Tibial artery (tissue), 4 donors: Measurements from ENCODE around the gene LCE3E.

Source experiments
- DNase-seq, 2 donors: peaks; one replicate each; pipeline ENCODE4 v3.0.0-alpha.2; 2019
- H3K27ac ChIP-seq, 2 donors: fragments of 200-600 bp; sonication (generic) in 1 of 2; 1 replicate in 1 of 2; 2 replicates in 1 of 2; pipeline ENCODE4 v1.5.1; 2018 to 2019; ENCODE audit warnings: mild to moderate bottlenecking in 1 of 2
- H3K27me3 ChIP-seq, 2 donors: fragments of 200-600 bp; sonication (generic) in 1 of 2; one replicate each; pipeline versions ENCODE4 v1.5.1 to v1.6.0; 2016 to 2019
- H3K36me3 ChIP-seq, 3 donors: fragments of 200-600 bp; sonication (generic) in 2 of 3; one replicate each; pipeline ENCODE4 v1.5.1; 2016 to 2019; ENCODE audit warnings: mild to moderate bottlenecking in 2 of 3
- H3K4me1 ChIP-seq, 4 donors: fragments of 200-600 bp; sonication (generic) in 2 of 4; 1 replicate in 3 of 4; 2 replicates in 1 of 4; pipeline ENCODE4 v1.5.1; 2016 to 2019
- H3K4me3 ChIP-seq, 2 donors: fragments of 200-600 bp; sonication (generic) in 1 of 2; 1 replicate in 1 of 2; 2 replicates in 1 of 2; pipeline ENCODE4 v1.5.1; 2018 to 2019; ENCODE audit warnings: mild to moderate bottlenecking in 2 of 2
- H3K9me3 ChIP-seq, 3 donors: fragments of 200-600 bp; sonication (generic) in 1 of 3; one replicate each; pipeline ENCODE4 v1.5.1; 2016 to 2019
- intact Hi-C: fragments of 100-400 bp; cut with DNase I; formaldehyde crosslinking; loops from one replicate; pipeline ENCODE4 v1.15.0; 2023; ENCODE audit warnings: low total_unique reads
- TF ChIP-seq, protein P1 (sequence below), 2 experiments: fragments of 200-600 bp in 1 of 2; fragments of 450-650 bp in 1 of 2; IDR thresholded peaks; one replicate each; pipeline ENCODE4 v1.5.1; 2017 to 2019; ENCODE audit warnings: antibody characterized with exemption in 2 of 2, mild to moderate bottlenecking in 1 of 2, moderate library complexity in 1 of 2

The LCE3E gene

GRCh38 chr1:152525080-152525641 lies 41.4 kb downstream of the LCE3E start:
- DNase-seq, result no peak
- H3K27me3 ChIP-seq, result no peaks in the 10 kb centered on the region
- H3K36me3 ChIP-seq, result no peaks in the 10 kb centered on the region
- no peak overlapping the region for H3K27ac ChIP-seq
- intact Hi-C loops, result no loop called here
- H3K4me3 ChIP-seq, result no peak overlapping the region
- TF ChIP-seq, protein P1, sequence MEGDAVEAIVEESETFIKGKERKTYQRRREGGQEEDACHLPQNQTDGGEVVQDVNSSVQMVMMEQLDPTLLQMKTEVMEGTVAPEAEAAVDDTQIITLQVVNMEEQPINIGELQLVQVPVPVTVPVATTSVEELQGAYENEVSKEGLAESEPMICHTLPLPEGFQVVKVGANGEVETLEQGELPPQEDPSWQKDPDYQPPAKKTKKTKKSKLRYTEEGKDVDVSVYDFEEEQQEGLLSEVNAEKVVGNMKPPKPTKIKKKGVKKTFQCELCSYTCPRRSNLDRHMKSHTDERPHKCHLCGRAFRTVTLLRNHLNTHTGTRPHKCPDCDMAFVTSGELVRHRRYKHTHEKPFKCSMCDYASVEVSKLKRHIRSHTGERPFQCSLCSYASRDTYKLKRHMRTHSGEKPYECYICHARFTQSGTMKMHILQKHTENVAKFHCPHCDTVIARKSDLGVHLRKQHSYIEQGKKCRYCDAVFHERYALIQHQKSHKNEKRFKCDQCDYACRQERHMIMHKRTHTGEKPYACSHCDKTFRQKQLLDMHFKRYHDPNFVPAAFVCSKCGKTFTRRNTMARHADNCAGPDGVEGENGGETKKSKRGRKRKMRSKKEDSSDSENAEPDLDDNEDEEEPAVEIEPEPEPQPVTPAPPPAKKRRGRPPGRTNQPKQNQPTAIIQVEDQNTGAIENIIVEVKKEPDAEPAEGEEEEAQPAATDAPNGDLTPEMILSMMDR (IDR thresholded peaks at IDR 0.05), result no peak
- no peaks in the 10 kb centered on the region for H3K4me1 ChIP-seq
- H3K9me3 ChIP-seq, result peaks cover 0 to 6% (median 4%) of the 10 kb centered on the region in 3 donors

DNA sequence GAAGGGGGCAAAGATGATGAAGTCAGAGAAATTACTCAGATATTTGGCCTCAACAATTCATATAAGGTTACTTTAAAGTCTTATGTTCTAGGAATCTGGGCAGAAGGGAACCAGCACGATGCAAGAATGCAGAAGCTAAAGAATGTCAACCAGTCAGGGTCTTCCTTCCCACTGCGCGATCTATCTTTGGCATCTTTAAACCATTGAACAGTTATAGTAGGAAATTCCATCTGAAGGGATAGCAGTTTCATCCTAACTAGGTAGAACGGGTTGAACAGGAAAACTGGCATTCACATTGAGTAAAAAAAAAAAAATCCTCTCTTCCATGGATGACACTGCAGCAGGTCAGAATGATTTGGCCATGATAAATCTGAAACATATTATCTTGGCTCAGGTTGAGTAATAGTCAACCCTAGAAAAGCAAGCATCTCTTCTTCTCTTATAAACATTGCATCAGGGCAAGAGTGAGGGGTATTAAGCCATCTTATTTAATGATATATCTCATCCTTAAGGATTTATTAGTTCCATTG lies 46.0 kb downstream of the LCE3E start:
- DNase-seq, result no peak
- H3K4me3 ChIP-seq, result no peak overlapping the region
- intact Hi-C loops, result no loop called here
- peaks cover 0 to 15% of the 10 kb centered on the region in 2 donors for H3K27me3 ChIP-seq
- no peaks in the 10 kb centered on the region for H3K36me3 ChIP-seq
- H3K9me3 ChIP-seq, result peaks cover 0 to 4% (median 3%) of the 10 kb centered on the region in 3 donors
- H3K27ac ChIP-seq, result no peak overlapping the region
- H3K4me1 ChIP-seq, result peaks cover 0 to 2% (median under 1%) of the 10 kb centered on the region in 4 donors
- TF ChIP-seq, protein P1 (IDR thresholded peaks at IDR 0.05), result no peak

GRCh38 chr1:152519851-152520250 lies 46.7 kb downstream of the LCE3E start:
- peaks cover 0 to 4% (median 3%) of the 10 kb centered on the region in 3 donors for H3K9me3 ChIP-seq
- DNase-seq, result no peak
- peaks cover 0 to 23% of the 10 kb centered on the region in 2 donors for H3K27me3 ChIP-seq
- TF ChIP-seq, protein P1 (IDR thresholded peaks at IDR 0.05), result no peak
- H3K27ac ChIP-seq, result no peak overlapping the region
- H3K4me3 ChIP-seq, result no peak overlapping the region
- no peaks in the 10 kb centered on the region for H3K36me3 ChIP-seq
- intact Hi-C loops, result no loop called here
- H3K4me1 ChIP-seq, result peaks cover 0 to 9% (median 6%) of the 10 kb centered on the region in 4 donors

DNA sequence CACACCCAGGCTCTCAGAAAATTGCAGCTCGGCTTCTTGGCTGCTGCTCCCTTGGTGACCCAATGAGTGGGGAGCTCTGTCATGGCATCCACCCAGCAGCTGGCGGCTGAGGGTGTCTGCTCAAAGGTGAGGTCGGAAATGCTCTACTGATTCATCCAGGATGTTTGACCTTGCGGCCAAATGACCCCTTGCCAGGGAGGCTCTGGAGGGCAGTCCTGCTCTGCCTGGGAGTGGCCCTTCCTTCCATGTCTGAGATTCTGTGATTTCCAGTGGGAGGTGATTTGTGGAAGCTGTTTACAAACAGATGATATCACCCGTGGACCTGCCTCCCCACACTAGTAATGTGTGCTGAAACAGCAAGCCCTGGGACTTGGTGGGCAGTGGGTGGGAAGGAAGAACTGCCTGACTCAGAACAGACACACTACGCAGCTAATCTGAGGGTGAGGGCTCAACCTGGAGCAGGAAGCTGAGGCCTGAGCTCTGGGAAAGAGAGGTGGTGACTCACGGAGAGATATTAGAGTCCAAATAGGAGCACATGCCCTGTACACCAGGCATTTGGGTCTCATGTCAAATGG lies 49.3 kb downstream of the LCE3E start:
- intact Hi-C loops, result no loop called here
- H3K27ac ChIP-seq, result no peak overlapping the region

DNA sequence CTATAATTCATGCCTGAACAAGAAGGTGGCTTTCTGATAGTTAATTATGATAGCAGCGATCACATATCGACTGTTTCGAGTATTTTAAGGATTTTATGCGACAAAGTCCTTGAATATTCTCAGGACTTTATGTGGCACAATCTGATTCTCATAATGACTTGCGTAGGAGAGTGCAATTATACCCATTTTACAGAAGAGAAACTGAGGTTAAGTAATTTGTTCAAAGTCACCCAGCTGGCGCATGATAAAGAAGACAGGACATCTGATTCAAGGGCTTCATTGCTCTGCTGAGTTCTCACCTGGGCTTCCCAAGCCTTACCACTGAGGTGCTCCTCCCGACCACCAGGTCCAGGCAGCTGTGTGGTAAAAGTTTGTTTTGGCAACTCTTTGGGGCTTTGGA lies 50.5 kb downstream of the LCE3E start:
- TF ChIP-seq, protein P1 (IDR thresholded peaks at IDR 0.05), result no peak
- Histone ChIP-seq H3K27ac (no peak overlapping the region), H3K9me3 (no peaks in the 10 kb centered on the region), H3K27me3 (peaks cover 0 to 50% of the 10 kb centered on the region in 2 donors), H3K36me3 (no peaks in the 10 kb centered on the region), H3K4me3 (no peak overlapping the region), H3K4me1 (peaks cover 0 to 9% (median 6%) of the 10 kb centered on the region in 4 donors)
- intact Hi-C loops, result no loop called here
- no peak for DNase-seq

More for the DNA sequence above, 49.3 kb downstream of the LCE3E start:
- no peak overlapping the region for H3K4me3 ChIP-seq
- H3K4me1 ChIP-seq, result peaks cover 0 to 9% (median 6%) of the 10 kb centered on the region in 4 donors
- TF ChIP-seq, protein P1 (IDR thresholded peaks at IDR 0.05), result no peak
- no peak for DNase-seq
- no peaks in the 10 kb centered on the region for H3K36me3 ChIP-seq
- peaks cover 0 to 41% of the 10 kb centered on the region in 2 donors for H3K27me3 ChIP-seq
- no peaks in the 10 kb centered on the region for H3K9me3 ChIP-seq
